Measurements from ENCODE around the gene GPR31.

DNA sequence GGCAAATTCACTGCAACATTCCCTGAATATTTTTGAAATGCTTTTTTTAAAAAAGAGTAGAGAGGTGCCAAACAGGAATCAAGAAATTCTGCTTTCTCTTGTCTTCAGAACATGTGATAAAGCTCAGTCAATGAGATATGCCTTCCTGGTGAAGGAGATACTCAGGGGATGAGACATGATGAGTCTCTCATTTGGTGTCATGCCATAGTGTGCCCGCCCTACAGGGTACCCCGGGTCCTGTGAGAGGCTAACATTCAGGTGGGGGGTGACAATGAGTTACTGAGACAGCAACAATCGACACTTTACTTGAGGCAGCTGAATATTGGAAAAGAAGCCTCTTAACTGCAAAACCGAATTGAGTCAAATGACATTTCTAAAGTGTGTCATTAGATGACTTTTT is 28.2 kb downstream of the GPR31 start:
- TF ChIP-seq, protein P1, sequence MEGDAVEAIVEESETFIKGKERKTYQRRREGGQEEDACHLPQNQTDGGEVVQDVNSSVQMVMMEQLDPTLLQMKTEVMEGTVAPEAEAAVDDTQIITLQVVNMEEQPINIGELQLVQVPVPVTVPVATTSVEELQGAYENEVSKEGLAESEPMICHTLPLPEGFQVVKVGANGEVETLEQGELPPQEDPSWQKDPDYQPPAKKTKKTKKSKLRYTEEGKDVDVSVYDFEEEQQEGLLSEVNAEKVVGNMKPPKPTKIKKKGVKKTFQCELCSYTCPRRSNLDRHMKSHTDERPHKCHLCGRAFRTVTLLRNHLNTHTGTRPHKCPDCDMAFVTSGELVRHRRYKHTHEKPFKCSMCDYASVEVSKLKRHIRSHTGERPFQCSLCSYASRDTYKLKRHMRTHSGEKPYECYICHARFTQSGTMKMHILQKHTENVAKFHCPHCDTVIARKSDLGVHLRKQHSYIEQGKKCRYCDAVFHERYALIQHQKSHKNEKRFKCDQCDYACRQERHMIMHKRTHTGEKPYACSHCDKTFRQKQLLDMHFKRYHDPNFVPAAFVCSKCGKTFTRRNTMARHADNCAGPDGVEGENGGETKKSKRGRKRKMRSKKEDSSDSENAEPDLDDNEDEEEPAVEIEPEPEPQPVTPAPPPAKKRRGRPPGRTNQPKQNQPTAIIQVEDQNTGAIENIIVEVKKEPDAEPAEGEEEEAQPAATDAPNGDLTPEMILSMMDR (conservative IDR thresholded peaks at IDR 0.05): no peak
- TF ChIP-seq EZH2 (IDR thresholded peaks at IDR 0.05; ENCODE audit: low read depth): no peak
